Activated naive CD8-positive, alpha-beta T cell treated with anti-CD3 and anti-CD28 coated beads, Interleukin-2, amount 10 ng/mL, durations not matched to agents 7 days and 5 days (primary cell): ENCODE measurements around the gene BNC2. TPM values are rescaled to one million over a fixed set of nuclear protein-coding genes. Genes with fewer than 3 reads are reported as not detected.

ENCODE experiments used
- ATAC-seq: fragments of 150-1000 bp; cut with Tn5 transposase; one replicate; pipeline ENCODE4 v1.10.0; 2021; ENCODE audit warnings: low read depth, moderate library complexity
- POLR2A ChIA-PET: fragments of 350-600 bp; sonication (Branson Sonifier 250); formaldehyde crosslinking; loops from one replicate; lab custom pipeline; 2021; ENCODE audit warnings: antibody characterized with exemption; lab: Charles Lee
- DNase-seq: peaks from one replicate; pipeline ENCODE4 v3.0.0; 2021
- H3K27ac Mint-ChIP-seq: one replicate; pipeline ENCODE4 v1.8.0; 2022; ENCODE audit warnings: mild to moderate bottlenecking, mixed read lengths
- H3K27me3 Mint-ChIP-seq: one replicate; pipeline ENCODE4 v1.8.0; 2022; ENCODE audit warnings: mild to moderate bottlenecking, moderate library complexity, mixed read lengths
- H3K36me3 Mint-ChIP-seq: one replicate; pipeline ENCODE4 v1.8.0; 2021; ENCODE audit warnings: mild to moderate bottlenecking, mixed read lengths
- H3K4me1 Mint-ChIP-seq: one replicate; pipeline ENCODE4 v1.8.0; 2021; ENCODE audit warnings: mixed read lengths
- H3K4me3 Mint-ChIP-seq: one replicate; pipeline ENCODE4 v1.8.0; 2022; ENCODE audit warnings: mild to moderate bottlenecking, moderate library complexity, mixed read lengths
- H3K9me3 Mint-ChIP-seq: one replicate; pipeline ENCODE4 v1.8.0; 2021; ENCODE audit warnings: mixed read lengths
- total RNA-seq, 2 experiments: library from RNA; stranded (reverse); gene quantifications; one replicate each; pipeline ENCODE4 v1.2.3, GENCODE V29; 2021

Gene BNC2
- total RNA-seq, 2 experiments from 2014 or later = not detected

GRCh38 chr9:16426716-16427115 is 443.8 kb downstream of the BNC2 start:
- Mint-ChIP-seq H3K27me3 (no peaks in the 10 kb centered on the region), H3K4me3 (no peak overlapping the region)
- POLR2A ChIA-PET = no interaction called here

GRCh38 chr9:16425562-16426231 is 444.8 kb downstream of the BNC2 start:
- POLR2A ChIA-PET = no interaction called here
- H3K36me3 Mint-ChIP-seq = no peaks in the 10 kb centered on the region
- DNase-seq = no peak
- no peaks in the 10 kb centered on the region for H3K4me1 Mint-ChIP-seq
- H3K27ac Mint-ChIP-seq = no peak overlapping the region
- H3K27me3 Mint-ChIP-seq = no peaks in the 10 kb centered on the region
- H3K4me3 Mint-ChIP-seq = no peak overlapping the region
- no peaks in the 10 kb centered on the region for H3K9me3 Mint-ChIP-seq
- ATAC-seq = no peak

More at GRCh38 chr9:16426716-16427115, 443.8 kb downstream of the BNC2 start:
- Mint-ChIP-seq H3K9me3 (no peaks in the 10 kb centered on the region), H3K36me3 (no peaks in the 10 kb centered on the region), H3K4me1 (no peaks in the 10 kb centered on the region), H3K27ac (no peak overlapping the region)
- ATAC-seq (no peak), DNase-seq (no peak)

- H3K9me3 Mint-ChIP-seq = no peaks in the 10 kb centered on the region
- DNase-seq (no peak), ATAC-seq (no peak)
- POLR2A ChIA-PET = no interaction called here
- no peaks in the 10 kb centered on the region for H3K36me3 Mint-ChIP-seq
- no peak overlapping the region for H3K4me3 Mint-ChIP-seq
- no peaks in the 10 kb centered on the region for H3K4me1 Mint-ChIP-seq
- H3K27me3 Mint-ChIP-seq = no peaks in the 10 kb centered on the region
- H3K27ac Mint-ChIP-seq = no peak overlapping the region
Observed at GRCh38 chr9:16422114-16422513, 448.4 kb downstream of the BNC2 start.

GRCh38 chr9:16421532-16421931 is 448.9 kb downstream of the BNC2 start:
- H3K27ac Mint-ChIP-seq = no peak overlapping the region
- H3K4me1 Mint-ChIP-seq = no peaks in the 10 kb centered on the region
- ATAC-seq = no peak
- H3K9me3 Mint-ChIP-seq = no peaks in the 10 kb centered on the region
- POLR2A ChIA-PET = no interaction called here
- H3K4me3 Mint-ChIP-seq = no peak overlapping the region
- DNase-seq = no peak
- no peaks in the 10 kb centered on the region for H3K27me3 Mint-ChIP-seq
- H3K36me3 Mint-ChIP-seq = no peaks in the 10 kb centered on the region

GRCh38 chr9:16419124-16419523 is 451.3 kb downstream of the BNC2 start:
- no peaks in the 10 kb centered on the region for H3K27me3 Mint-ChIP-seq
- ATAC-seq (no peak), DNase-seq (no peak)
- H3K36me3 Mint-ChIP-seq = no peaks in the 10 kb centered on the region
- no peak overlapping the region for H3K27ac Mint-ChIP-seq
- H3K4me3 Mint-ChIP-seq = no peak overlapping the region
- POLR2A ChIA-PET = no interaction called here
- H3K9me3 Mint-ChIP-seq = no peaks in the 10 kb centered on the region
- no peaks in the 10 kb centered on the region for H3K4me1 Mint-ChIP-seq

- Mint-ChIP-seq H3K27ac (no peak overlapping the region), H3K27me3 (no peaks in the 10 kb centered on the region), H3K9me3 (no peaks in the 10 kb centered on the region), H3K36me3 (no peaks in the 10 kb centered on the region), H3K4me3 (no peak overlapping the region), H3K4me1 (no peaks in the 10 kb centered on the region)
- POLR2A ChIA-PET = no interaction called here
- no peak for DNase-seq
- ATAC-seq = no peak
Observed at GRCh38 chr9:16418721-16419120, 451.7 kb downstream of the BNC2 start.

GRCh38 chr9:16417749-16418148 is 452.7 kb downstream of the BNC2 start:
- no peak overlapping the region for H3K4me3 Mint-ChIP-seq
- ATAC-seq (no peak), DNase-seq (no peak)
- no peaks in the 10 kb centered on the region for H3K9me3 Mint-ChIP-seq
- H3K4me1 Mint-ChIP-seq = no peaks in the 10 kb centered on the region
- POLR2A ChIA-PET = no interaction called here
- no peaks in the 10 kb centered on the region for H3K36me3 Mint-ChIP-seq
- no peak overlapping the region for H3K27ac Mint-ChIP-seq
- H3K27me3 Mint-ChIP-seq = no peaks in the 10 kb centered on the region

GRCh38 chr9:16417161-16417560 is 453.3 kb downstream of the BNC2 start:
- ATAC-seq = no peak
- no peaks in the 10 kb centered on the region for H3K36me3 Mint-ChIP-seq
- no peaks in the 10 kb centered on the region for H3K27me3 Mint-ChIP-seq
- POLR2A ChIA-PET = no interaction called here
- H3K9me3 Mint-ChIP-seq = no peaks in the 10 kb centered on the region
- no peak overlapping the region for H3K4me3 Mint-ChIP-seq
- H3K4me1 Mint-ChIP-seq = no peaks in the 10 kb centered on the region
- H3K27ac Mint-ChIP-seq = no peak overlapping the region
- no peak for DNase-seq

GRCh38 chr9:16414451-16414850 is 456.0 kb downstream of the BNC2 start:
- POLR2A ChIA-PET = no interaction called here
- H3K27ac Mint-ChIP-seq = no peak overlapping the region
- H3K4me1 Mint-ChIP-seq = no peaks in the 10 kb centered on the region
- DNase-seq (no peak), ATAC-seq (no peak)
- no peaks in the 10 kb centered on the region for H3K36me3 Mint-ChIP-seq
- H3K9me3 Mint-ChIP-seq = no peaks in the 10 kb centered on the region
- peaks cover 3% of the 10 kb centered on the region for H3K27me3 Mint-ChIP-seq
- no peak overlapping the region for H3K4me3 Mint-ChIP-seq

- no peaks in the 10 kb centered on the region for H3K9me3 Mint-ChIP-seq
- H3K27ac Mint-ChIP-seq = no peak overlapping the region
- no peaks in the 10 kb centered on the region for H3K36me3 Mint-ChIP-seq
- no peak for ATAC-seq
- H3K27me3 Mint-ChIP-seq = peaks cover 3% of the 10 kb centered on the region
- no peaks in the 10 kb centered on the region for H3K4me1 Mint-ChIP-seq
- POLR2A ChIA-PET = no interaction called here
- no peak overlapping the region for H3K4me3 Mint-ChIP-seq
- no peak for DNase-seq
Observed at GRCh38 chr9:16413509-16414016, 456.9 kb downstream of the BNC2 start.

GRCh38 chr9:16412740-16413139 is 457.7 kb downstream of the BNC2 start:
- Mint-ChIP-seq H3K27me3 (peaks cover 3% of the 10 kb centered on the region), H3K4me1 (no peaks in the 10 kb centered on the region), H3K27ac (no peak overlapping the region), H3K9me3 (no peaks in the 10 kb centered on the region), H3K36me3 (no peaks in the 10 kb centered on the region), H3K4me3 (no peak overlapping the region)
- DNase-seq (no peak), ATAC-seq (no peak)
- POLR2A ChIA-PET = no interaction called here

- ATAC-seq (no peak), DNase-seq (no peak)
- no peak overlapping the region for H3K27ac Mint-ChIP-seq
- H3K36me3 Mint-ChIP-seq = no peaks in the 10 kb centered on the region
- peaks cover 3% of the 10 kb centered on the region for H3K27me3 Mint-ChIP-seq
- no peaks in the 10 kb centered on the region for H3K4me1 Mint-ChIP-seq
- POLR2A ChIA-PET = no interaction called here
- H3K4me3 Mint-ChIP-seq = no peak overlapping the region
- no peaks in the 10 kb centered on the region for H3K9me3 Mint-ChIP-seq
Observed at GRCh38 chr9:16411311-16411710, 459.2 kb downstream of the BNC2 start.

- no peak for ATAC-seq
- Mint-ChIP-seq H3K27me3 (peaks cover 3% of the 10 kb centered on the region), H3K9me3 (no peaks in the 10 kb centered on the region), H3K4me3 (no peak overlapping the region), H3K36me3 (no peaks in the 10 kb centered on the region), H3K27ac (no peak overlapping the region), H3K4me1 (no peaks in the 10 kb centered on the region)
- POLR2A ChIA-PET = no interaction called here
- no peak for DNase-seq
Observed at GRCh38 chr9:16410601-16411280, 459.7 kb downstream of the BNC2 start.

GRCh38 chr9:16407617-16408016 is 462.9 kb downstream of the BNC2 start:
- H3K27me3 Mint-ChIP-seq = peaks cover 3% of the 10 kb centered on the region
- no peak overlapping the region for H3K4me3 Mint-ChIP-seq
- no peak for ATAC-seq
- no peaks in the 10 kb centered on the region for H3K36me3 Mint-ChIP-seq
- H3K4me1 Mint-ChIP-seq = no peaks in the 10 kb centered on the region
- H3K27ac Mint-ChIP-seq = no peak overlapping the region
- no peak for DNase-seq
- POLR2A ChIA-PET = no interaction called here
- H3K9me3 Mint-ChIP-seq = no peaks in the 10 kb centered on the region
